ENCODE data around the gene EFCAB7. TPM values are rescaled to one million over a fixed set of nuclear protein-coding genes. Genes with fewer than 3 reads are reported as not detected.

EFCAB7 gene
- total and polyA plus RNA-seq, 2 donors (not counting 3 experiments of a cell fraction or from before 2014, with no cell fraction given), result 1.4 to 7.1 TPM

- no peak overlapping the region for H3K4me3 ChIP-seq (replicated peaks in 1 of 3; ENCODE audit: insufficient read depth in 1 of 3, low read depth in 1 of 3, low read length in 3 of 3)
- TF ChIP-seq POLR2A (IDR thresholded peaks at IDR 0.05; ENCODE audit: low read depth, low read length) (no peak), GATA2 (IDR thresholded peaks at IDR 0.05; ENCODE audit: insufficient read depth, insufficient read length, low read depth, low read length) (no peak), EZH2 (IDR thresholded peaks at IDR 0.05; ENCODE audit: borderline replicate concordance, low read depth, low read length, severe bottlenecking) (no peak), FOS (IDR thresholded peaks at IDR 0.05; ENCODE audit: borderline replicate concordance, insufficient read depth, low read length) (no peak), CTCF (IDR thresholded peaks at IDR 0.05; ENCODE audit: extremely low read depth in 1 of 2, insufficient read depth in 1 of 2, low read depth in 1 of 2, low read length in 2 of 2) (no peak), MYC (IDR thresholded peaks at IDR 0.05; ENCODE audit: low read depth, low read length) (no peak), POLR2AphosphoS5 (IDR thresholded peaks at IDR 0.05; ENCODE audit: insufficient read depth, low read depth, low read length) (no peak), JUN (IDR thresholded peaks at IDR 0.05; ENCODE audit: borderline replicate concordance, insufficient read depth, insufficient read length, low read depth) (no peak)
- TF ChIP-seq, protein P1, sequence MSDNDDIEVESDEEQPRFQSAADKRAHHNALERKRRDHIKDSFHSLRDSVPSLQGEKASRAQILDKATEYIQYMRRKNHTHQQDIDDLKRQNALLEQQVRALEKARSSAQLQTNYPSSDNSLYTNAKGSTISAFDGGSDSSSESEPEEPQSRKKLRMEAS (IDR thresholded peaks at IDR 0.05; ENCODE audit: insufficient read depth, insufficient read length), result no peak
- CTCF ChIA-PET, result interaction anchor here (1.7 to 5.6 kb wide), 4 partner anchors 18 to 692 kb away, joined by 4 to 68 read pairs (median 33); no protein-coding TSS in a partner anchor
- no peaks in the 10 kb centered on the region for H4K20me1 ChIP-seq (replicated peaks; ENCODE audit: control insufficient read depth, extremely low read depth, insufficient read depth, low read length)
- BruUV-seq (replicated peaks), result no TSS peak
- H3K27me3 ChIP-seq (ENCODE audit: control insufficient read depth in 2 of 2, insufficient read depth in 2 of 2, low read length in 2 of 2), result no peaks in the 10 kb centered on the region
- no peaks in the 10 kb centered on the region for H3K9me1 ChIP-seq (replicated peaks; ENCODE audit: control insufficient read depth, extremely low read depth, insufficient read depth, low read length)
- FAIRE-seq, result no peak
- no peaks in the 10 kb centered on the region for H3K36me3 ChIP-seq (ENCODE audit: control insufficient read depth in 2 of 2, extremely low read depth in 1 of 2, insufficient read depth in 2 of 2, low read length in 2 of 2)
- POLR2A ChIA-PET, result no interaction called here
- no peaks in the 10 kb centered on the region for H3K79me2 ChIP-seq (ENCODE audit: control insufficient read depth, insufficient read depth, low read length)
- H3K9ac ChIP-seq (replicated peaks; ENCODE audit: extremely low read depth, insufficient read depth, low read length), result no peak overlapping the region
- H3K27ac ChIP-seq (ENCODE audit: insufficient read depth, low read depth, low read length), result no peak overlapping the region
- intact Hi-C loops (cut with micrococcal nuclease), result loop anchor here (10.0 kb wide), 1 partner anchor 551 kb away; no protein-coding TSS in a partner anchor
- dilution Hi-C loops (cut with MboI; ENCODE audit: extremely low pct_ligation_motif_present, low sequenced_read_pairs), result no loop called here
- H2AFZ ChIP-seq (ENCODE audit: low read depth, low read length), result no peak overlapping the region
- no peaks in the 10 kb centered on the region for H3K9me3 ChIP-seq (replicated peaks; ENCODE audit: control insufficient read depth, insufficient read depth, low read length)
- DNase-seq (ENCODE audit: low read depth, low spot score), result no peak
- no peaks in the 10 kb centered on the region for H3K4me1 ChIP-seq (ENCODE audit: control insufficient read depth, extremely low read depth, insufficient read depth, low read length)
- H3K4me2 ChIP-seq (ENCODE audit: insufficient read depth, low read length), result no peak overlapping the region
These were observed 32.2 kb downstream of the EFCAB7 start for GRCh38 chr1:63555480-63555879.

Data from endothelial cell of umbilical vein (primary cell).